GM12864 (cell line): ENCODE data around the gene LRRC3.
A peak's percentile ranks its signal among the peaks of the same experiment; 100 is the strongest.

Experiments used
- DNase-seq: peaks from one replicate; pipeline ENCODE4 v3.0.0-alpha.2; 2011; ENCODE audit warnings: low read depth
- H3K4me3 ChIP-seq: 2 replicates; pipeline ENCODE4 v1.5.1; 2011; ENCODE audit warnings: mild to moderate bottlenecking, low read depth, low read length, control low read depth
- CTCF ChIP-seq: IDR thresholded peaks from 2 replicates; pipeline ENCODE4 v1.5.1; 2011; ENCODE audit warnings: low read depth, mild to moderate bottlenecking, moderate library complexity, low read length, control low read depth, inconsistent platforms; ENCODE audit errors: missing control alignments

LRRC3 gene

GRCh38 chr21:44506279-44507255 lies 51.3 kb downstream of the LRRC3 start:
- DNase-seq: no peak

GRCh38 chr21:44507673-44508425 lies 52.5 kb downstream of the LRRC3 start:
- no peak overlapping the region for H3K4me3 ChIP-seq
- no peak for DNase-seq
- TF ChIP-seq CTCF: no peak

More at GRCh38 chr21:44506279-44507255, 51.3 kb downstream of the LRRC3 start:
- H3K4me3 ChIP-seq: no peak overlapping the region
- no peak for TF ChIP-seq CTCF

- DNase-seq: no peak
- TF ChIP-seq CTCF: no peak
Observed at GRCh38 chr21:44508426-44508710, 53.1 kb downstream of the LRRC3 start.

GRCh38 chr21:44508711-44509445 lies 53.6 kb downstream of the LRRC3 start:
- no peak overlapping the region for H3K4me3 ChIP-seq
- no peak for TF ChIP-seq CTCF
- DNase-seq: no peak

More at GRCh38 chr21:44508426-44508710, 53.1 kb downstream of the LRRC3 start:
- no peak overlapping the region for H3K4me3 ChIP-seq

- DNase-seq: no peak
- no peak overlapping the region for H3K4me3 ChIP-seq
- TF ChIP-seq CTCF: peak; percentile 32
Observed at GRCh38 chr21:44509539-44509938, 54.2 kb downstream of the LRRC3 start.

- H3K4me3 ChIP-seq: no peak overlapping the region
- no peak for TF ChIP-seq CTCF
- DNase-seq: no peak
Observed at GRCh38 chr21:44510109-44510507, 54.8 kb downstream of the LRRC3 start.
